GOT3 (cell line): ENCODE data around the gene AKAP7.

Source experiments
- DNase-seq: peaks from one replicate; lab custom pipeline; 2025; ENCODE audit warnings: mixed read lengths; lab: John Stamatoyannopoulos, UW

AKAP7 gene

DNA sequence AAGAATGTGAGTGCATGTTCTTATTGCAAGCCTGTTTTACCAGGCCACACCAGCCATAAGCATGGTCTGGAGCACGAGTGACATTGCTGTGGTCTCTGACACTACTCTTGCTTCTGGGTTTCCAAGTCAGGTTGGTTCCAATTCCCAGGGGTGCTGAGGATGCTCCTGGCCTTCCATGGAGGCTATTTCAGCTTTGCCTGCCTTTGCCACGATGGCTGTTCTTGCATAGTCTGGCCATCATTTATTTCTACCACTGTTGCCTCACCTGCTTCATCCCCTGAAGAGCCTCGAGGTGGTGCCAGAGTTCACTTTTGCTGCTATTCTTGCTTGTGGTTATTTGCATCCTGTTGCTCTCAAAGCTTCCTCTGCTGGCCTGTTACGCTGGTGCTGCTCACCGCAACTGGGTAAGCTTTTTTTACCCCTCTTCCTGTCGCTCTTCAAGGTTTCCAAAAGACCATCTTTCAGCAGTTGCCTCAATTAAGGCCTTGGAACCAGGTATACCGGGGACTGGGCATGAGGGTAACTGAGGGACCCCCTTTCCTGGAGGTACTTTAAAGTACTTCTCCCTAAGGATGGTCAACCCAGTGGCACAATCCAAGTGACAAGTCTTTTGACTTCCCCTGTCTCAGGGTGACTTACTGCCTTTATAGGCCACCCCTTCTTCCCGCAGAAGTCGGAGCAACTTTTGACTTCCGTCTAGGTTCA, 64.5 kb downstream of the AKAP7 start:
- DNase-seq: no peak

DNA sequence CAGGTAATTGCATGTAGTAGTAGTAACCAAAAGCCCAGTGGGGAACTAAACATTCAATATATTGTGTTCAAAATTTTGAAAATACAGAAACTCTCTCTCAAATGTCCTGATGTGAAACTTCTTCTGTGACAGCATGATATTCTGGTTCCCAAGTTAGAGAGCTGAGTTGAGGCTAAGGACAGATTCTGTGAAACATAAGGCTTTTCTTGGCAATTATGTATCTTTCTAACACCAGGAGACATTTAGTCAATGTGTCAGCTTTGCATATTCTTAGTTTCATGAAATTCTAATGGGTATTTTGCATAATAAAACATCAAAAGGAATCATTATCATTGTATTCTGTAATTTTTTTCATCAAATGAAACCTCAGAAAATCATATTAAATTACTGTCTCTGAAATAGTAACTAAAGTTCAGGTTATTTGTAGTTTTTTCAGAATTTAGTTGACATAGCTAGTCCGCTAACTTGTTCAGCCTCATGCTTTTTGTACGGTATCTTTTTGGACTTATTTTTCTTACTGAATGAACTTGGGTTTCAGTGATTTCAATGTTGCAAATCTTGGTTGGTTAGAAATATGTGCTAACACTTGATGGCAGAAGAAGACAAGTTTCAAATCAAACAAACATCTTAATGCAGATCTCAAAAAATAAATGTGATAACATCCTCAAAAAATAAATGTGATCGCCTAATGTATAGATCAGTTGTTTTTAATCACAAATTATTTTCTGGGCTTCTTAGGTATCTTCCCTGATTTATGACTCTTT, 70.4 kb downstream of the AKAP7 start:
- DNase-seq: no peak

DNA sequence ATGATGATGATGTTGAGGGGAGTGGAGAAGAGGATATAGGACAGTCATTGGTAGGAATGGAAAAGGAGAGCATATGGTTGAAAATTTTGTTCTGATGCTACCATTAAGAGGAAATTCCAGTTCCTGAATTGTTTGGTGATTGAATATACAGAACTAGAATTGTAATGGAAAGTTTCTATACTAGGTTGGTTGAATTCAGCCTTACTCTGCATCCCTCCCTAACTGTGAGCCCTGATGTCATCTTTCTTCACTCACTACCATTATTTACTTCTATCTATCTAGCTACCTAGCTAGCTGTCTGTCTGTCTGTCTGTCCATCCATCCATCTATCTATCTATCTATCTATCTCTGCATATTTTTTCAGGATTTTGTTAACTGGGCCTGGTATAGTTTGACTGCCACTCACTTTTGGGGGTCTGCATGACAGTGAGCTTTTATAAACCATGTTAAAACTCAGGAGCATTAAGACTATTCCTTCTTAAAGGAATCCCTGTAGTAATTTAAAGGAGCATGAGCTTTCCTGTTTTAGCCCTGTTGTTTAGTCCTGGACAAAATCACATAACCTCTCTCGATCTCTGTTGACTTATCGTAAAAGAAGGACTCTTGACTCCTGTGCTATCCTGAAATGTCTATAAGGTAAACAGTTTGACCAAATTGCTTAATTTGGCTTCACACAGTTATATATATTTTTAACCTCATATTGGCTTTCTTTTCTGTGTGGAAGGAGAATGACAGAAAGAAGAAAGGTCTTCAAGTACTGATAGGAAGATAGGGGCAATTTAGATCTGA, 71.4 kb downstream of the AKAP7 start:
- DNase-seq: no peak

DNA sequence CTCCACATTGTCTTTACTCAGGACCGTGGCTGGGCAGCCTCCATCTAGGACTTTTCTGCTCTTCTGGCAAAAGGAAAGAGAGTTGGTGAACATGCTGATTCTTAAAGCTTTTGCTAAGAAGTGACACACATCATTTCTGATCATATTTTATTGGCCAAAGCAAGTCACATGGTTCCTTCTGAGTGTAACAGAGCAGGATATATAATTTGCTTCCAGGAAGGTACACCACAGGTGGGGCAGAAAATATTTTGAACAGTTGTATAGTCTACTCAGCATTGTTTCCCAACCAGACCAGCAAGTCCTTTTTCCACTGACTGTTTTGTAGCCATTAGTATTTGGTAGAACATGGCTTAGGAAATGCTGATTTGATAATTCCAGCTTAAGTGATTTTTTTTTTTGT, 73.5 kb downstream of the AKAP7 start:
- no peak for DNase-seq

DNA sequence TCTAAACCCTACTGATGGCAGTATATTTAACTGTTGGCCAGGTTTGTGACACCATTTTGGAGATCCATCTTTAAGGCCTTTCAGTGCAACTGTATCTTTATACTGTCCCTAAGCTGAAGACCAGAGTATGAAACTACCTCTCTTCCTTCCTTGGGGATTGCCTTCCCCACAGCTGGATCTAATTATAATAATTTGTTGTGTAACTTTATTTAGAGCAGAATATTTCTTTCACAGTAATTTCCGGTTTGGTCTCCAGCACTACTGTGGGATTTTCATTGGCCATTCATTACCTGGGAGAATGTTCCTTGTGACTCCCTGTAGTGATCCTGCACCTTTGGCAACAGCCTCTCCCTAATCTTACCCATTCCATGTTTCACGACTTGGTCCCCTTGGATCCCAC, 75.2 kb downstream of the AKAP7 start:
- DNase-seq: no peak

DNA sequence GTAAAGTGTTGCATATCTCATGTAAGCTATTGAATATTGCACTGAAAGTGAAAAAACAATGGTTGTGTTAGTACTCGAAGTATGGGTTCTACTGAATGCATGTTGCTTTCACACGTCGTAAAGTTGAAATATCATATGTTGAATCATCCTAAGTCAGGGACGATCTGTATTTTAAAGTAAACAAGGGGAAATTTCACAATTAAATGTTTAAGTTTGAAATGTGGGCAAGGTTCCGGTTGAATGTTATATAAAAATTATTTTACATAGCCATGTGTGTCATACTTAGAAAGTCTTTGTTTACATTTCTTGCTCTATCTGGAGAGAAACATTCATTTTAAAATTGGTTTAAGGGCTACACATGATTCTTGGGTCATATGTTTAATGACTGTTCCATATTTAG, 76.8 kb downstream of the AKAP7 start:
- DNase-seq: no peak

DNA sequence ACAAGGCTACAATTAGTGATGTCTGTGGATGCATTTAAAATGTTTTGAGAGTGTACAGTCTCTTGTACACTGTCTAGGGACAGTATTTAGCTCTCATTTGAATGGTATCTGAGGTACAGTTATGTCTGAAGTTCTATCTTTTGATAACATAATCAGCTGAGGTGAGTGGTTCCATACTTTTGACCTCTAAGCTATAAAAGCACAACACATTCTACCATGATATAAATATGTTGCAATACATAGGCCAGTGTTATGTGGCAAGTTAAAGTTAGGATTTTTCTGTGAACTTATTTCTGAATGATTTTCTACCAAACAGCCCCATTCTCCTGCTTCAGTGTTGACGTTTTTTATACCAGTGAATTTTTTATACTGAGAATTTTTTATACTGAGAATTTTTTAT, 77.6 kb downstream of the AKAP7 start:
- no peak for DNase-seq

DNA sequence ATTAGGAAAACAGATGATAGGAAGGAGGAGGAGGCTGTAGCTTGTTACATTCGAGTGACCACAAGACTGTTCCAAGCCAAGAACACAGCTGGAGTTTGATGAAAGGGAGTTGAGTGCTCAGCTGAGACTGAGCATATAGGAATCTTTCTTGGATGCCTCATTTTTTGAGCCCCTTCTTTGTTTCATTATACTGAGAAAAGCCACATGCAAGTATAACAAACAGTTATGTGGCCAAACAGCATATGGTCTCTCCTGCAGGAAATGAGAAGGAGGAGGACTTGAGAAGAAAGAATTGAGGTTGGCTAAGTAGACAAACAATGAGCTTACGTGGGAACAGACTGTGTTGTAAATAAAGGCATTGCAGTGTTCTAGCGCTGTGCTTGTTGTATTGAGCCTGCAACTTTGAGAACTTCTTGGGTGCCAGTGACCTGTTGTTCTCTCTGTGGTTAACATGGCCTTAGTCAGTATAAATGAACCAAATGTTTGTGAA, 78.3 kb downstream of the AKAP7 start:
- no peak for DNase-seq

DNA sequence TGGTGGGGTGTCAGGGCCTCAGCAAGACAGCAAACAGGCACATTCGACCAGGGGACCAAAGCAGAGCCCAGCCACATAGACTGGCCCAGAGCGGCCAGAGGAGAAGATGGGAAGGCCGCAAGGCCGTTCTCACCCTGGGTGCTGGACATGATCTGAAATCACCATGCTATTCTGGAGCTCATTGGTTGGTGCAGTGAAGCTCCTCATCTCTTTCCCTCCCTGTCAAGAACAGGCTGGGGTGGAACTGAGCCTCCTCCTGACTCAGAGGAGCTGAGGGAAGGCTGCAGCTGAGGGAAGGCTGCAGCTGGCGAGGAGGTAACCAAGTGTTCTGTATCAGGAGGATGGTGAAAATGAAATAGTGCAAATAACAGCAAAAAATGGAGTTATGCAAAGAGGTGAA, 80.0 kb downstream of the AKAP7 start:
- no peak for DNase-seq

DNA sequence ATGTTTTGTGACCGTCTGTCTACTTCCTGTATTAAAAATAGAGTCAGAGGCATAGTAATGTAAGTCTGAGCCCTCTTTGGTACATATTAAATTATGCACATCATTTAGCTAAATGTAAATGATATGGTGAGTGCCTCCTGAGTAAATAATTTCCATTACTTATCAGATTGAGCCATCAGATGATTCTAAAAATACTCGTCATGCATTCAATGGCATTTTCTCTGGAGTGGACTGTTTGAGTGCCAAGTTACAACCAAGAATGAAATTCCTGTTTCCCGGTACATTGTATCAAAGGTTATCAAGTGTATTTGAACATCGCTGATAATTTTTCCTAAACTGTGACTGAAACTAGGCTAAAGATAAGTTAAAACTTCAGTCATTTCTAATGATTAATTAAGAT, 81.0 kb downstream of the AKAP7 start:
- no peak for DNase-seq

DNA sequence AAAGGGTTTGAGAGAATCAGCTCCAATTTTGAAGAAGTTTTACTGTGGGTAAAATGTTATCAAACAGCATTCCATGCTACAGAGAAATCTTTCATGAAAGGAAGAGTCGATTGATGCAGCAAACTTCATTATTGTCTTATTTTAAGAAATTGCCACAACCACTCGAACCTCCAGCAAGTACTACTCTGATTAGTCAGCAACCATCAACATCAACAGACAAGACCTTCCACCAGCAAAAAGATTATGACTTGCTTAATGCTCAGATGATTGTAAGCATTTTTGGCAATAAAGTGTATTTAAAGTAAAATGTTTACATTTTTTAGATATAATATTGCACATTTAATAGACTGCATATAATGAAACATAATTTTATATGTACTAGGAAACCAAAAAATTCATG, 87.5 kb downstream of the AKAP7 start:
- DNase-seq: no peak

DNA sequence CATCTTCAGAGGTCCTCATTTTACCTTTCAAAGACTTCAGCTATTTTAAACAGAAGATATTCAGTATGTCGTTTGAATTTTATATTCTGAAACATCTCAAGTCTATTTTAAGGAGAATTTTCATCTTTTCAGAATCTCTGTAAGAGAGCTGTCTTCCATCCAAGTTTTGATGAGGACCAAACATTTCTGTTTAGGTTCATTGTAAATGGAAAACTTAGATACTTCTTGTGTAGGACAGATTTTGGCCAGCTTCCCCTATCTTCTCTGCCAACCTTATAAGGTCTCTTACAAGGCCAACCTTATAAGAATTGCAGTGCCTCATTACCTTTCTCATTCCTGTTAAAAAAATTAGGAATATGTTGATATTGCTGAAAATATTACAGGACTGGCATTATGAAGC, 88.1 kb downstream of the AKAP7 start:
- DNase-seq: no peak

DNA sequence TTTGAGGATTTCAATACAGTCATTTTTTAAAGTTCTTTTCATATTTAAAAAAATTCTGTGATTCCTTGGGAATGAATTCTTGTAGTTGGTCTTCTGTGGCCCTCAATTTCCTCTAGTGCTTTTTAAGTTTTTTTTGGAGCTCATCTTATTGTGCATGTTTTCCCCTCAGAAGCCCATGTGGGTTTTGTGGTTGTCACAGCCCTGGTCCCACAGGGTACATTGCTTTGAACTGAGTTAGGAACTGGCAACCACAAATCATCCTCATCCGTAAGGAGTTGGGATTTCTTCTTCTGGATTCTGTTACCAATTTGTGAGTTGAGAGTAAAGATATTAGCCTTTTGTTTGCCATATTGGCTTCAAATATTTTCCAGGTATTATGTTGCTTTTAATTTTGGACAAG, 89.9 kb downstream of the AKAP7 start:
- no peak for DNase-seq

DNA sequence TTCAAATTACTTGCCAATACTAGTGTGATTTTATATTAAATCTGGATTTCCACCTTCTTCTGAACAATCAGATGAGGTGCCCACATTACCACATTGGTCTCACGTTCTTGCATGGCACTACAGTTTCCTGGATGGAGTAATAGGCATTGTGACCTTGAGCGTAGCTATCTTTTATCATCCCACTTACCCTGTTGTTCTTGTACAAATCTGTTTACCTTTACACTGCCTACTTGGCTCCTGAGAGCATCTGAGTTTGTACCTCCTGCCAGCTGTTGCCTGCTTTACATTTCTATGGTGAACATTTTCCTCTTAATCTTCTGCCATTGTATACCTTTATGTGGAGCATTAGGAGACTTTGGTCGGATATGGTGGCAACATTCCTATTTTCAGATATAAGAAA, 90.7 kb downstream of the AKAP7 start:
- DNase-seq: no peak

DNA sequence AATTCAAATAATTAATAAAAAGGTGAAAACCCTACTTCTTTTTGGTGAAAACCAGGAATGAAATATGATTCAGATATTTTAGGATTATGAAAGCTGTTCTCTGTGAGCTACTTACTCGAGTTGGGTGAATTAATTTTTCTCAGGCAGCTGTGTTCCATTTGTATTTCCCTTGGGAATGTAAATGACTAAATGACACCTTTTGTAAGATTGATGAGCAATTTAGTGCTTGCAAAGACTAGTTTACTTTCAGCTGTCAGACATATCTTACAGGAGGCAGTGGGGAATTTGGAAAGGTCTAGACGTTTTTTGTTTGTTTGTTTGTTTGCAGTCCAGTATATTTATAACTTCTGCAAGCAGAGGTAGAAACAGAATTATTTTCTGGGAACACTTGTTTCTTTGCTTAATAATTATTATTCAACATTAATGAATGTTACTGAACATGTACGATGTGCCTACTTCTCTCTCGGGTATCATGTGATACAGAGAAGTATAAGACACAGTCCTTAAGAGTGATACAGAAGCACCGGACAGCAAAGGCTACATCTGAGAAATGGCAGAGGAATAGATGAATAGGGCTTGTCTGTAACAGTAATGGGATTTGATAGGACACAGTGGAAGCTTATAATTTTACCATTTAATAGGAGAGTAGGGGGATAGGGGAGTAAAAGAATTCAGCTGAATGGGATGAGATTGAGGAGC, 91.3 kb downstream of the AKAP7 start:
- DNase-seq: no peak

DNA sequence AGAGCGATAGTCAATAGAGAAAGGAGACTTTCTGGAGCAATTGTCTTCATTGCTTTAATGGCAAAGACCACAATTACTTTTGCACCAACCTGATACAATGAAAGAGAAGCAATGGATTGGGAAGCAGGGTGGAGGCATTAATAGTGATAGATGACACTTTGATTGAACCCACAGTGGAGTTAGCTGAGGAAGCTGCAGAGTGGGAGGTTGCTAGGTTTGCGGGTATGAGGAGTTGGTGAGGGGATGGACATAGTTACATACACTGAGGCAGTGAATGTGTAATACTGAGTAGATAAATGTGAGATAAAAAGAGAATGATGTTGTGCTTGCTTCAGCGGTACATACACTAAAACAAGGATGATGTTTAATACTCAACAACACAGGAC, 91.9 kb downstream of the AKAP7 start:
- DNase-seq: no peak

DNA sequence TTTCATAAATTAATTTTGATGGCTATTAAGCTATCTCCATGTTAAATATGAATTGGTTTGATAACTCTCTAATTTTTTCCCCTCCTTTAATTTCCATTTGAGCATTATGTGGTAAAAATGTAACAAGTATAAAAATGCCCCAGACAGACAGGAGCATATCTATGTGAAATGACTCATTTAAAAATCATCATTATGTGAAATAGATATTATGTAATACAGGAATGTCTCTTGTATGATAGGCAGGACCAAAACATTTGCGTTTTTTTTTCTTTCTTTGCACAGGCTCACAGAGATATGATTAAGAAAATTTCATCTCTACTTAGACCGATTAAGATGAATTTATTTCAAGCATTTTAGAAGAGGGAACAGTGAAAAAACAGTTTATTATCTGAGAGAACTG, 95.8 kb downstream of the AKAP7 start:
- DNase-seq: no peak

DNA sequence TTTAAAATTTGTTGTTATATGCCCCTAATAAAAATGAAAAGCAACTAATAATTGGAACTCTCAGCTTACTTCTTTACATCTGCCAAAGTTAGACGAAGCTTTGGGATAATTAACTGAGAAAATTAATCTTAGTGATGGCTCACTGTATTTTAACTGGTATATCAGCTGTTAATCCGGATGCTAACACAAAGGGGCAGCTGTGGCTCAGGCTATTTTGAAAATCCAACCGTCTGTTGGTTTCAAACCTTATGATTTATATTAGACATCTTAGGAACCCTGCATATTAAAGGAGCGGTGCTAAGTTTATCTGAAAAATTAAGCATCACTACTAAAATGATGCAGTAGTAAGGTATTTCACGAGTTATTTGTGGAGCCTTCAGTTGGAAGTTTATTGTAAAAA, 96.6 kb downstream of the AKAP7 start:
- DNase-seq: no peak

DNA sequence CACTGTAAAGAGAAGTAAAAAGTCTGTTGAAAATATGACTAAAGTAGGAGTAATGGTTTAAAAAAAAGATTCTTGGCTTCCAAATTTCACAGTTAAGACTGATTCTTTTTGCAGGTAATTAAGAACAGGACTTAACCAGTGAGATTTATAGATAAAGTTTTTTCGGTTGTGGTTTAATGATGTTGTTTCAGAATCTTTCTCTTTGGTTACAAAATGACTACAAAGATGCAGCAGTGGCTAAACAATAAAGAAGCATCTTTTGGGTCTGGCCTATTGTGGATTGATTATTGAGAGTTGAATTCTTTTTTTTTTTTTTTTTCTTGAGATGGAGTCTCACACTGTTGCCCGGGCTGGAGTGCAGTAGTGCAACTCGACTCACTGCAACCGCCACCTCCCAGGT, 109.7 kb downstream of the AKAP7 start:
- DNase-seq: no peak

DNA sequence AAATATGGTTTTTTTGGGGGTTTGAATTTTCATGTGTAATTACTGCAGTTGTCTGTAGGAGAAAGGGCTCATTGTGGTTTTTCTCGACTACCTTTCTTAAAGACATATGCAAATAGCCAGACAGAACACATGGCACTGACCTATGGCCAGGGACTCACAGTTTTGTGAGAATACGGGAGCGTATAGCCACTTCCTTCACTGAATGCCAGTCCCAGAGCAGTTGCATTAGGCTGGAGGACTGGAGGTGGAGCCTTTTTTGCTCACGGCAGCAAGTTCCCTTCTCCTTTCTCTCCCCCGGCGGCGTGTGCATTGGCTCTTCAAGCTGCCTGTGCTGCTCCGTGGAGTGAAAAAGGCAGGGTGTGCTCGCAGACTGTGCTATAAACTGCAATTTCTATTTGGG, 114.9 kb downstream of the AKAP7 start:
- no peak for DNase-seq

DNA sequence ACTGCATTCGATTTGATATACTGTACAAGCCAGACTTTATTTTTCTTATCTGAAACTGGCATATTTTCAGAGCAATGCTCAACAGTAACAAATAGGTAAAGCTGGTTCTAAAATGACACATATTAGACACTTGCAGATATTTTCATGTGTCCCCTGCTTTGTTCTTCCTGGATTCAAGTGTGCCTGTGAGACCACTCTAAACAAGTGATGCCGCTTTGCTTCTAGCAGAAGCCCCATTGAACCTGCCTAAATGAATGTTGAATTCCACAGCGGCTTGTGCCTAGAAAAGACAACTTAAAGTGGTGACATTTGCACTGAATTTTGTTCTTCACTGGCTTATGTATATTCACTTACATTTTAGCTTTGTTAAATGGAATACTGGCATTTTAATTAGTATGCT, 115.7 kb downstream of the AKAP7 start:
- no peak for DNase-seq

DNA sequence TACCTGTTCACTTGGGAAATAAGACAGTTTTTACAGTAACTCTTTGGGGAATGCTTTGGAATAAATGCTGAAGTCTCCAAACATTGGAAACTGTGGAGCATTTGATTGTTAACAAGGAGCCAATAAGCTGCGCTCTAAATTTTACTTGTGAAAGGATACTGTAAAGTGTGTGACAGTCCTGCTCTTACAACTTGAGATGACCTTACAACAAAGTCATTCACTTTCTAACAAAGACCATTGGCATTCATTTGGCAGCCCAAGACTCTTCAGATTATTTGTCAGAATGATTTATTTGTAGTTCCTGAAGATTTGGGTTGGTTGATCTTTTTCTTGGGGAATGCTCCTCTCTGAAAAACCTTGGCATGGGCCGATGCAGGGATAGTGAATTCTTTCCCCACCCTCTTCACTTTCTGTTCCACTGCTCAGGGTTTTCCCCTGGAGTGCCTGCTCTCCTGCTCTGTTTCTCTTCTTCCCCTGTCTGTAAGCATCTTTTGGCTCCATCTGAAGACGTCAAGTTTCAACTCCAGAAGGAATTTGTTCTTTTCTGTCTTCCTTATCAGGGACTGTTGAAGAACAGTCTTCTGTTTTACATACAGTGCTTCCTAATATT, 116.4 kb downstream of the AKAP7 start:
- no peak for DNase-seq
